Astrocyte of the hippocampus (primary cell): Measurements from ENCODE around the gene MRTO4.
A peak's percentile ranks its signal among the peaks of the same experiment; 100 is the strongest.
"Not testable (repeated sequence)": the region's sequence is repeated elsewhere in the genome, so short reads cannot be mapped to it uniquely, and the experiment has no call there.

Source experiments
- DNase-seq: peaks from one replicate; pipeline ENCODE4 v3.0.0; 2011; ENCODE audit warnings: low read depth, low spot score

MRTO4 gene

GRCh38 chr1:19269427-19270342 is 18.1 kb downstream of the MRTO4 start:
- peak; percentile 12 for DNase-seq

GRCh38 chr1:19270343-19270730 is 18.7 kb downstream of the MRTO4 start:
- not testable (repeated sequence) for DNase-seq

- DNase-seq = no peak
Observed at GRCh38 chr1:19272064-19272463, 20.5 kb downstream of the MRTO4 start.

GRCh38 chr1:19273106-19273843 is 21.7 kb downstream of the MRTO4 start:
- DNase-seq = no peak

DNA sequence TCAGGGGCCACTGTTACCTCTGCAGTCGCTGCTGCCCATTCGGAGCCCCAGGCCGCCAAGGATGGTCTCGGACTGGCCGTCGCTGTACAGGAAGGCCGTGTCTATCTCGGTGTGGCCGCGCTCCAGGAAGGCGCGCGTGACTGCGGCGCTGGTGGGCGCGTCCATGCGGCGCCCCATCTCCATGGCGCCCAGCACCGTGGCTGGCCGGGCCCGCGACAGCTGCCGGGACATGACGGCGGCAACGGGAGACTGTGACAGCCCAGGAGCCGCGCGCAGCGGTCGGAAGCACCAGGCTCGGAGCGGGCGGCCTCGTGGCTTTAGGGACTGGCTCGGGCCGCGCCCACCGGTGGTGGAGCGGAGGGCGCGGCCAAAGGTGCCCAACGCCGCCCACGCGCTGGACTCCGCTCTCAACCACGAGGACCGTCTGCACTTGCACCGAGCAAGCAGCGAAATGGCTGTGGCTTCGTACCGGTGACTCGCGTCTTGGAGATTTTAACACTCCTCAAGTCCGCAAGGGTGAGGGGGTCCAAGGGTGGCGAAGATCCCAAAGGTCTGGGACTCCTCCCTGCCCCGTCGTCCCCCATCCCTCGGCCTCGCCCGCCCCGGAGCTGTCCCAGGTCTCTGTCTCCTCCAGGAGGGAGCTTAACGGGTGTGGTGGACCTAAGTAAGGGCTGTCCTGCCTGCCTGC is 22.4 kb downstream of the MRTO4 start:
- not testable (repeated sequence) for DNase-seq

DNA sequence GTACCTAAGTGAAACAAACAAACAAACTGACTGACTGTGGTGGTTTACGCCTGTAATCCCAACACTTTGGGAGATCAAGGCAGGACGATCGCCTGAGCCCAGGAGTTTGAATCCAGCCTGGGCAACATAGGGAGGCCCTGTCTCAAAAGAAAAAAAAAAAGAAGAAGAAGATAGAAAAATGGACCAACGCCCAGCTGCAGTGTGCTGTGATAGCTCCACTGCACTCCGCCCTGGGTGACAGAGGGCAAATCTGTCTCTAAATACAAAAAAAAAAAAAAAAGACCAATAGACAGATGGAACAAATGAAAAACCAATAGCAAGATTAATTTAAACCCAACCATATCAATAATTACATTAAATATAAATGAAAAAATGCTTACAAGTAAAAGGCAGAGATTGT is 23.0 kb downstream of the MRTO4 start:
- DNase-seq = no peak

- no peak for DNase-seq
Observed at GRCh38 chr1:19283891-19284290, 32.3 kb downstream of the MRTO4 start.

- no peak for DNase-seq
Observed at GRCh38 chr1:19284881-19285280, 33.3 kb downstream of the MRTO4 start.

DNA sequence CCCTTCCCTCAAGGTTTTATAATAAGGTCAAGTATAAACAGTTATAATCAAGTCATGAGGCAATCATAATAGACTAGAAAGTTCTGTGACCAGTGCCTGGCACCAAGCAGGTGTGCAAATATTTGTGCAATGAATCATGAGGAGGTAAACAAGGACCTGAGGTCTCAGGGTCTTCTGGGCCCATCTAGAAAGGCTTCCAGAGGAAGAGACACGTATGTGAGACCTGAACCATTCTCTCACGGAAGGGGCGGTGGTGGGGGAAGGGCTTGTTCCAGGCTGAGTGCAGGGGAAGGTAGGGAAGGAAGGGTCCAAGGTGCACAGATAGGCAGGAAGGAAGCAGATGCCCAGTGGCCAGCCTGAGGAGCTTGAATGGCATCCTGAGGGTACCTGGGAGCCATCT is 33.8 kb downstream of the MRTO4 start:
- not testable (repeated sequence) for DNase-seq

DNA sequence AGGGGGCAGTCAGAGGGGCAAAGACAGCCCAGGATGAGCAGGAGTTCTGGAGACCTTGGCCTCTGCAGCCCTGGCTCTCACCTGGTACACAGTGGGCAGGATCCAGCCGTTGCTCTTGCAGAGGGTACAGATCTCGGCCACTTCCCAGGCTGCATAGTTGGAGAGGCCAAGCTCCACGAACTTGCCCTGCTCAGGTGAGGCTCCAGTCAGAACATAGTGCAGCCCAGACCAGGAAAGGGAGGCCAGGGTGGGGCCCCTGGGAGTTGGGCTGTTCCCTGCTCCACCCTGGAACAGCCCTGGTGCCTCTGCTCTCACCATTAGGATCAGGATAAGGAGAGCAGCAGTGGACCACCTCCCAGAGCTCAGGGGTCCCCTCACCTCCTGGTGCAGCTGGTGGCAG is 34.2 kb downstream of the MRTO4 start:
- DNase-seq = not testable (repeated sequence)

DNA sequence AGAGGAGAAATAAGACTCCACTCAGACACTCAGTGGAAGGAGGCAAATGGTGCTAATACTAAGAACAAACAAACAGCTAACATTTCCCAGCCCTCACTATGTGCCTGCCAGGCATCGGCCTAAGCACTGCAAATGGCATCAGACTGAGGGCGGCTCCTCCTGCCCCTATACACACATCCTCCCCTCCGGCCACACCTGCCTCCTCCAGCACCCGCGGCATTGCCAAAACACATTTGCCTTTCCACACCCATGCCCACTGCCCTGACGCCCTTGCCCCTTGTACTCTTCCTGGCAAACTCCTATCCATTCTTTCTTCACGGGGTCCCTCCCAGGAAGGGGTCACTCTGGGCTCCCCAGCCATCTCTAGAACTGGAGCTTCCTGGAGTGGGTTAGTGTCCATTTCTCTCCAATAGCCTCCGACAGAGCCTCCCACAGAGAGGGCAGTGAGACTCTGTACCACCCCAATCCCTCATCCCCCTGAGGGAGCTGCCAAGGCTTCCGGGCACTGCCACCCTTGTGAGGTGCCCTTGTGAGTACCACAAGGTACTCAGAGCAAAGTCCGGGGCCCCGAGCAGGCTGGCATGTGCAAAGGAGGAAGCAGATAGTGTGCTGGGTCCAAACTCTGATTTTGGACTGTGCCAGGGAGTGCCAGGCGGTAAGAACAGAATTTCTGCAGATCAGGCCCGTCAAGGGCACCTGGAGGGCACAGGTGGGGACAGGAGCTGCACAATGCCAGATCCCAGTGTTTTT is 36.0 kb downstream of the MRTO4 start:
- no peak for DNase-seq

DNA sequence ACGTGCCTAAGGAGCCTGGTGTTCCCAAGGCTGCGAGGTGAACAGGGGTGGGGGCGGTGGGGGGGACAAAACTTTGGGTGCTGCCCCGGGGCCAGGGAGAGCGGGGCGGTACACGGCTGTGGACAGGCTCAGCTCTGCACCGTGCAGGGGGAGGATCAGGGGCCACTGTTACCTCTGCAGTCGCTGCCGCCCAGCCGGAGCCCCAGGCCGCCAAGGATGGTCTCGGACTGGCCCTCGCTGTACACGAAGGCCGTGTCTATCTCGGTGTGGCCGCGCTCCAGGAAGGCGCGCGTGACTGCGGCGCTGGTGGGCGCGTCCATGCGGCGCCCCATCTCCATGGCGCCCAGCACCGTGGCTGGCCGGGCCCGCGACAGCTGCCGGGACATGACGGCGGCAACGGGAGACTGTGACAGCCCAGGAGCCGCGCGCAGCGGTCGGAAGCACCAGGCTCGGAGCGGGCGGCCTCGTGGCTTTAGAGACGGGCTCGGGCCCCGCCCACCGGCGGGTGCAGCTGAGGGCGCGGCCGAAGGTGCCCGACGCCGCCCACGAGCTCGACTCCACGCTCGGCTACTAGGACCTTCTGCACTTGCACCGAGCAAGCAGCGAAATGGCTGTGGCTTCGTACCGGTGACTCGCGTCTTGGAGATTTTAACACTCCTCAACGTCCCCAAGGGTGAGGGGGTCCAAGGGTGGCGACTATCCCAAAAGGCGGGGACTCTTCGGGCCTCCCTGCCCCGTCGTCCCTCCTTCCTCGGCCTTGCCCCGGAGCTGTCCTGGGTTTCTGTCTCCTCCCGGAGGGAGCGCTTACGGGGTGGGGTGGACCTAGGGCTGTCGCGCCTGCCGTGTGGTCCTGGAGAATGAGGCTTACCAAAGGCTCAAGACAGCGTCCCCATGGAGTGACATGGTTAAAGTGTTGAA is 37.0 kb downstream of the MRTO4 start, which contains the start of gene AKR7A3:
TSS of gene AKR7A3 (minus strand) at position 447 of the 918 bp plus-strand sequence. CDS start at position 386, 61 bp downstream.
- DNase-seq = peak; percentile 59

- no peak for DNase-seq
Observed at GRCh38 chr1:19289244-19289643, 37.6 kb downstream of the MRTO4 start.

DNA sequence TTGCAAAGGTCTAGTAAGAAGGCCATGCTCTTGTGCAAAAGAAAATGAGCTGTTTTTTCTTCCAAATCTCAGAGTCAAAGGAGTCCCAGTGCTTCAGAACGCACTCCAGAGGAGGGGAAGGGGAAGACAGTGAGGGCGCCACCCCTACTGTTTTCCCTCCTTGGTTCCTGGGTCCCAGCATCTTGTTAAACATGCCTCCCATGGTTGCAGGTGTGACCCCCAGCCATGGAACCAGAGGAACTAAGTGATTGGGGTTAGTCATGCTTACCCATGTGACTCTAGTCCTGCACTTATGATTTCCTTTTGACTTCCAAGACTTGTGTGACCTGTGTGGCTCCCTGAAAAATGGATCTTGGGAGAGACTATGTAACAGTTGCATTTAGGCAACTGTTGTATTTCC is 43.0 kb downstream of the MRTO4 start:
- DNase-seq = no peak

- DNase-seq = no peak
Observed at GRCh38 chr1:19300211-19300610, 48.6 kb downstream of the MRTO4 start.

DNA sequence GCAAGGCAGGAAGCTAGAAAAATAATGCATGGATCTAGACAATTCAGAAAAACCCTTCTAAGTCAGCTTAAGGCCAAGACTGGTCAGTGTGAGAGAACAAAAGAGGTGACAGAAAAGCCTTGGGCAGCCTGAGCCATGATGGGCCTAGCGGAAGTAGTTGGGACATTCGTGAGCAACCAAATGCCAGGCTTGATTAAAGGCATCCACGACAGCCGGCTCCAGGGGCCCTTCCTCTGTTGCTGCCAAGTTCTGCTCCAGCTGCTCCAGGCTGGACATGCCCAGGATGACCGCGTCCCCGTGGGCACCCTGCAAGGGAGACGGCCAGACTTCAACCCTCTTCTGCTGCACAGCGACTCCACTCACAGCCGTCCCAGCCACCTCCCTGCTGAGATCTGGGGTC is 52.5 kb downstream of the MRTO4 start:
- DNase-seq = not testable (repeated sequence)

DNA sequence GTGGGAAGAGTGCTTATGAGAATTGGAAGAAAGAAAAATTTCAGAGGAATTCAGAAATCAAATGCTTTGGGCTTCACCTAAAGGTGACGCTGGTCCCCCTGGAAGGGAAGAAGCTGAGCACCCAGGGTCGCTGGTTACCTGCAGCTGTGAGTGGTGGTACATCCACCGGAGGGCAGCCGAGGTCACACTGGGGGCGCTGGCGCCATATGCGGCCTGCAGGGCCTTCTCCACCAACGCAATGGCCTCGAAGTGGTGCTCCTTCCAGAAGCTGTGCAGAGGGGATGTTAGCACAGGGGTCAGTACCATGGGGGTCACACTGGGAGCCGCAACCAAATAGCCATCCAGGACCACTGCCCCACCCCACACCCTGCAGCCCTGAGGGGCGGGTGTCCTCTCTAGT is 54.3 kb downstream of the MRTO4 start:
- DNase-seq = no peak

DNA sequence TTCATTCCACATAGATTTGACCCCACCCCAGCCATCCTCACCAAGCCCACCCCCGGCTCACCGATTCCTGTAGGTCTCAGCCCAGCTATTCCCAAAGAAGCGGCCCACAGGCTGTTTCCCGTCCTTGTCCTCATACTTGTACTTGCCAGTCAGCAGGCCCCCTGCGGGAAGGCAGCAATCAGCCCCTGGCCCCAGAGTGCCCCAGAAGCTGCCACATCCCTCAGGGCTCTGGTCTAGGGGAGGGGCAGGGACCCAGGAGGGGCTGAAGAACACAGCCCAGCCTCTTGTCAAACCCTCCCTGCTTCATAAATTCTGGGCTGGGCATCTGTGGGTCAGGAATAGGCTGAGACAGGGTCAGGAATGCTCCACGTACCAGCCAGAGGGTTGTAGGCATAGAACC is 55.3 kb downstream of the MRTO4 start:
- no peak for DNase-seq

- no peak for DNase-seq
Observed at GRCh38 chr1:19307794-19308508, 56.3 kb downstream of the MRTO4 start.

- no peak for DNase-seq
Observed at GRCh38 chr1:19308509-19308907, 56.9 kb downstream of the MRTO4 start.
